Aorta (tissue), 5 donors: ENCODE measurements around the gene SIK2. TPM values are rescaled to one million over a fixed set of nuclear protein-coding genes. Genes with fewer than 3 reads are reported as not detected.

Experiments
- ATAC-seq: fragments of 200-7000 bp; cut with Tn5 transposase; one replicate; pipeline ENCODE4 v1.9.1; 2022; ENCODE audit warnings: moderate library complexity; ENCODE audit not compliant: low FRiP score
- DNase-seq, 2 donors: peaks; one replicate each; pipeline ENCODE4 v3.0.0-alpha.2; 2020
- H3K27ac ChIP-seq, 2 donors: one replicate each; pipeline ENCODE4 v1.5.1; 2013; ENCODE audit warnings: low read length in 2 of 2, mild to moderate bottlenecking in 2 of 2, moderate library complexity in 2 of 2, control low read depth in 1 of 2, inconsistent platforms in 1 of 2, low read depth in 1 of 2
- H3K27me3 ChIP-seq, 2 donors: one replicate each; pipeline ENCODE4 v1.6.1; 2013; ENCODE audit warnings: control low read depth in 1 of 2, low read length in 1 of 2, mild to moderate bottlenecking in 1 of 2, moderate library complexity in 1 of 2; ENCODE audit not compliant: insufficient read depth in 2 of 2, control insufficient read depth in 1 of 2
- H3K36me3 ChIP-seq, 2 donors: one replicate each; pipeline ENCODE4 v1.6.1; 2013; ENCODE audit warnings: control low read depth in 1 of 2, low read length in 1 of 2, mild to moderate bottlenecking in 1 of 2; ENCODE audit not compliant: insufficient read depth in 2 of 2, control insufficient read depth in 1 of 2
- H3K4me1 ChIP-seq, 2 donors: one replicate each; pipeline ENCODE4 v1.6.1; 2013; ENCODE audit warnings: low read length in 2 of 2, control low read depth in 1 of 2, mild to moderate bottlenecking in 1 of 2, moderate library complexity in 1 of 2; ENCODE audit not compliant: insufficient read depth in 2 of 2, control insufficient read depth in 1 of 2
- H3K4me3 ChIP-seq, 2 donors: one replicate each; pipeline ENCODE4 v1.5.1; 2013; ENCODE audit warnings: low read length in 2 of 2, control low read depth in 1 of 2, mild to moderate bottlenecking in 1 of 2
- H3K9me3 ChIP-seq: one replicate; pipeline ENCODE4 v1.6.1; 2013; ENCODE audit warnings: mild to moderate bottlenecking, low read length; ENCODE audit not compliant: control insufficient read depth
- WGBS, 2 donors: extraction: QIAGEN DNeasy Blood & Tissue Kit; methylation state at CpG; one replicate each; pipeline ENCODE4 v1.1.7; 2013; 5-methylcytosine and 5-hydroxymethylcytosine counted together
- intact Hi-C, 2 donors: fragments of 100-400 bp; cut with DNase I; formaldehyde crosslinking; loops; one replicate each; pipeline versions ENCODE4 v1.14.2 to v1.15.0; 2022
- polyA plus RNA-seq, 2 donors: library from polyadenylated mRNA; stranded (reverse); fragments of 200-250 nt; gene quantifications; one replicate each; pipeline ENCODE4 v1.2.3, GENCODE V29; 2013
- total RNA-seq, 2 donors: library from RNA; stranded (reverse); fragmentation: NEBNext Ultra II Directional; extraction: Animal tissue kit (Norgen Biotek cat#: 25700); gene quantifications; one replicate each; pipeline ENCODE4 v1.2.1, GENCODE V29; 2021
- donor health status: healthy with polysubstance abuse.
- donor health status: Bipolar disorder and iron deficiency.
- donor health status: DM: no; HTN: no; CAD: no.
- donor health status: DM: no; HTN: no; CAD: no.
- donor health status: DM: yes; HTN: yes; CAD: no.

Gene SIK2
- total and polyA plus RNA-seq, 4 donors: 3.5 to 21.9 (median 10.8) TPM

DNA sequence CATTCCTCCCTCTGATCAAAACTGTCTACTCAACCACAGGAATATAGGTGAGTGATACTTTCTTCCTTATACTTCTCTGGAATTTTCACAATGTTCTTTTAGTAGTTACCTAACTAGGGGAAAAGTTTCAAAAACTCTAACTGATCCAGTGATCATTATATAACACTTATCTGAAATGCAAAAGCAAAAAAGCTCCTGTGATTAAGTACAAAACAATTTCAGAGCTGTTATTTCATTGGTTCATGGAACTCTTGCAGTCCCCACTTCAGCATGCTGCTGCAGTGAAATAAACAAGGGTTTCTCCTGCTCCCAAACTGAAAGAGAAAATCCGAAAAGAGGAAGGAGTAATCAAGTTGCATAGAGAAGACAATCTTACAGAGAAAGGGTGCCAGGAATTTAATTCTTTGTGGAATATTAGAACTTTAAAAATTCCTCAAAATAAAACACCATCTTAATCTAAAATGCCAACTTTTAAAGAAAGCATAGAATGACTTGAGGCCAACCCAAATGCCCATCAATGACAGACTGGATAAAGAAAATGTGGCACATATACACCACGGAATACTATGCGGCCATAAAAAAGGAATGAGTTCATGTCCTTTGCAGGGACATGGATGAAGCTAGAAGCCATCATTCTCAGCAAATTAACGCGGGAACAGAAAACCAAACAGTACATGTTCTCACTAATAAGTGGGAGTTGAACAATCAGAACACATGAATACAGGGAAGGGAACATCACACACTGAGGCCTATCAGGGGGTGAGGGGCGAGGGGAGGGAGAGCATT is 143.7 kb downstream of the SIK2 start:
- WGBS, 2 donors: 80 to 82% methylated on average over 6 of the region's 6 CpGs
- Histone ChIP-seq H3K36me3 (peaks cover 4 to 6% of the 10 kb centered on the region in 2 donors), H3K27me3 (no peaks in the 10 kb centered on the region), H3K4me3 (no peak overlapping the region), H3K27ac (no peak overlapping the region), H3K9me3 (no peaks in the 10 kb centered on the region), H3K4me1 (peaks cover 3 to 4% of the 10 kb centered on the region in 2 donors)
- ATAC-seq (no peak), DNase-seq (no peak)
- intact Hi-C loops: no loop called here

GRCh38 chr11:111748035-111748804 is 146.0 kb downstream of the SIK2 start:
- Histone ChIP-seq H3K27me3 (no peaks in the 10 kb centered on the region), H3K9me3 (no peaks in the 10 kb centered on the region), H3K36me3 (peaks cover 4 to 8% of the 10 kb centered on the region in 2 donors), H3K4me3 (no peak overlapping the region), H3K4me1 (peaks cover 3 to 4% of the 10 kb centered on the region in 2 donors), H3K27ac (peak overlapping the region in 1 of 2 donors; percentile 47)
- ATAC-seq (no peak), DNase-seq (no peak)
- intact Hi-C loops: no loop called here
- 67 to 72% methylated on average over 7 of the region's 7 CpGs for WGBS, 2 donors

- Histone ChIP-seq H3K27ac (no peak overlapping the region), H3K9me3 (no peaks in the 10 kb centered on the region), H3K4me3 (no peak overlapping the region), H3K4me1 (peaks cover 0 to under 1% of the 10 kb centered on the region in 2 donors), H3K27me3 (no peaks in the 10 kb centered on the region), H3K36me3 (peaks cover 4 to 5% of the 10 kb centered on the region in 2 donors)
- intact Hi-C loops: no loop called here
- no peak for ATAC-seq
- DNase-seq: no peak
Observed at GRCh38 chr11:111749646-111750045, 147.4 kb downstream of the SIK2 start.

DNA sequence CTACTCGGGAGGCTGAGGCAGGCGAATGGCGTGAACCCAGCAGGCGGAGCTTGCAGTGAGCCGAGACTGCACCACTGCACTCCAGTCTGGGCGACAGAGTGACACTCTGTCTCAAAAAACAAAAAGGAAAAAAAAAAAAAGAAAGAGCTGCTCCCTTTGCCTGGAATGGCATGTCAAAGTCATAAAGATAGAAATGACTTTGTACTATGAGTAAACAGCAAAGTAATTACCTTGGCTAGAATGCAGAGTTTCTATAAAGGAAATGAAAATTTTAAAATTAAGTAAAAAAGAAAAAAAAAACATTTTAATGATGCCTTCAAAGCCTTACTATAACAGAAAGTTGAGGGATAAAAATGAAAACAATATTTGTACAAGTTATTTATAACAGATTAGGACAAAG is 153.8 kb downstream of the SIK2 start:
- 94 to 96% methylated on average over 6 of the region's 6 CpGs for WGBS, 2 donors

GRCh38 chr11:111759376-111759775 is 157.1 kb downstream of the SIK2 start:
- DNase-seq (no peak), ATAC-seq (no peak)
- intact Hi-C loops: no loop called here
- Histone ChIP-seq H3K27me3 (no peaks in the 10 kb centered on the region), H3K4me3 (no peak overlapping the region), H3K9me3 (no peaks in the 10 kb centered on the region), H3K4me1 (no peaks in the 10 kb centered on the region), H3K27ac (no peak overlapping the region), H3K36me3 (peaks cover 0 to 4% of the 10 kb centered on the region in 2 donors)

More for the DNA sequence above, 153.8 kb downstream of the SIK2 start:
- no peak overlapping the region for H3K27ac ChIP-seq
- H3K9me3 ChIP-seq: no peaks in the 10 kb centered on the region
- intact Hi-C loops: no loop called here
- no peaks in the 10 kb centered on the region for H3K27me3 ChIP-seq
- H3K36me3 ChIP-seq: peaks cover 4 to 6% of the 10 kb centered on the region in 2 donors
- no peak for DNase-seq
- H3K4me1 ChIP-seq: no peaks in the 10 kb centered on the region
- ATAC-seq: no peak
- H3K4me3 ChIP-seq: no peak overlapping the region

GRCh38 chr11:111759778-111760407 is 157.6 kb downstream of the SIK2 start:
- intact Hi-C loops: no loop called here
- H3K4me1 ChIP-seq: no peaks in the 10 kb centered on the region
- H3K9me3 ChIP-seq: no peaks in the 10 kb centered on the region
- ATAC-seq (no peak), DNase-seq (no peak)
- H3K4me3 ChIP-seq: no peak overlapping the region
- no peaks in the 10 kb centered on the region for H3K27me3 ChIP-seq
- no peak overlapping the region for H3K27ac ChIP-seq
- H3K36me3 ChIP-seq: peaks cover 0 to 4% of the 10 kb centered on the region in 2 donors
- WGBS, 2 donors: 67 to 69% methylated on average over 5 of the region's 5 CpGs

GRCh38 chr11:111761036-111761435 is 158.8 kb downstream of the SIK2 start:
- Histone ChIP-seq H3K27me3 (no peaks in the 10 kb centered on the region), H3K36me3 (no peaks in the 10 kb centered on the region), H3K27ac (no peak overlapping the region), H3K4me1 (no peaks in the 10 kb centered on the region), H3K9me3 (no peaks in the 10 kb centered on the region), H3K4me3 (no peak overlapping the region)
- no peak for DNase-seq
- ATAC-seq: no peak
- WGBS, 2 donors: 77 to 81% methylated on average over 4 of the region's 4 CpGs
- intact Hi-C loops: no loop called here

DNA sequence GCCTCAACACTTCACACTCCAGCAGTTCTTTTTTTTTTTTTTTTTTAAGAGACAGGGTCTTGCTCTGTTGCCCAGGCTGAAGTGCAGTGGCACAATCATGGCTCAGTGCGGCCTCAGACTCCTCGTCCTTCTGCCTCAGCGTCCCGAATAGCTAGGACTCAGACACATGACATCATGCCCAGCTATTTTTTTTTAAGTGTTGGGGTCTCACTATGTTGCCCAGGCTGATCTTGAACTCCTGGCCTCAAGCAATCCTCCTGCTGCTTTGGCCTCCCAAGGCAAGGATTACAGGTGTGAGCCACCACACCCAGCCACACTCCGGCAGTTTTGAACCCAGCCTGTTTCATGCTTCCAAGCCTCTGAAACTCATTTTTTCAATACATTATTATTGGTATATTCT is 160.3 kb downstream of the SIK2 start:
- 95 to 96% methylated on average over 5 of the region's 5 CpGs for WGBS, 2 donors
- H3K27me3 ChIP-seq: no peaks in the 10 kb centered on the region
- H3K4me3 ChIP-seq: no peak overlapping the region
- DNase-seq (no peak), ATAC-seq (no peak)
- intact Hi-C loops: no loop called here
- H3K36me3 ChIP-seq: no peaks in the 10 kb centered on the region
- H3K9me3 ChIP-seq: no peaks in the 10 kb centered on the region
- no peak overlapping the region for H3K27ac ChIP-seq
- H3K4me1 ChIP-seq: no peaks in the 10 kb centered on the region
